Adipocyte (in vitro differentiated cells): ENCODE results near the gene SAXO1.

Experiments
- DNase-seq: peaks from one replicate; pipeline ENCODE4 v3.0.0-alpha.2; 2015; ENCODE audit warnings: low read depth
- H3K27me3 ChIP-seq: replicated peaks from 2 replicates; pipeline ENCODE4 v1.7.0; 2013; ENCODE audit warnings: mild to moderate bottlenecking, low read length, moderate library complexity; ENCODE audit not compliant: control insufficient read depth, insufficient read depth
- H3K36me3 ChIP-seq: 2 replicates; pipeline ENCODE4 v1.7.0; 2013; ENCODE audit warnings: low read length, mild to moderate bottlenecking, moderate library complexity; ENCODE audit not compliant: control insufficient read depth, insufficient read depth, severe bottlenecking
- H3K4me1 ChIP-seq: 2 replicates; pipeline ENCODE4 v1.7.0; 2013; ENCODE audit warnings: mild to moderate bottlenecking, low read length, moderate library complexity; ENCODE audit not compliant: control insufficient read depth, insufficient read depth
- H3K4me3 ChIP-seq: 2 replicates; pipeline ENCODE4 v1.7.0; 2013; ENCODE audit warnings: mild to moderate bottlenecking, low read length, moderate library complexity
- H3K9ac ChIP-seq: 2 replicates; pipeline ENCODE4 v1.7.0; 2013; ENCODE audit warnings: mild to moderate bottlenecking, low read length, moderate library complexity
- H3K9me3 ChIP-seq: 2 replicates; pipeline ENCODE4 v1.7.0; 2013; ENCODE audit warnings: mild to moderate bottlenecking, low read length, moderate library complexity; ENCODE audit not compliant: control insufficient read depth

SAXO1 gene

DNA sequence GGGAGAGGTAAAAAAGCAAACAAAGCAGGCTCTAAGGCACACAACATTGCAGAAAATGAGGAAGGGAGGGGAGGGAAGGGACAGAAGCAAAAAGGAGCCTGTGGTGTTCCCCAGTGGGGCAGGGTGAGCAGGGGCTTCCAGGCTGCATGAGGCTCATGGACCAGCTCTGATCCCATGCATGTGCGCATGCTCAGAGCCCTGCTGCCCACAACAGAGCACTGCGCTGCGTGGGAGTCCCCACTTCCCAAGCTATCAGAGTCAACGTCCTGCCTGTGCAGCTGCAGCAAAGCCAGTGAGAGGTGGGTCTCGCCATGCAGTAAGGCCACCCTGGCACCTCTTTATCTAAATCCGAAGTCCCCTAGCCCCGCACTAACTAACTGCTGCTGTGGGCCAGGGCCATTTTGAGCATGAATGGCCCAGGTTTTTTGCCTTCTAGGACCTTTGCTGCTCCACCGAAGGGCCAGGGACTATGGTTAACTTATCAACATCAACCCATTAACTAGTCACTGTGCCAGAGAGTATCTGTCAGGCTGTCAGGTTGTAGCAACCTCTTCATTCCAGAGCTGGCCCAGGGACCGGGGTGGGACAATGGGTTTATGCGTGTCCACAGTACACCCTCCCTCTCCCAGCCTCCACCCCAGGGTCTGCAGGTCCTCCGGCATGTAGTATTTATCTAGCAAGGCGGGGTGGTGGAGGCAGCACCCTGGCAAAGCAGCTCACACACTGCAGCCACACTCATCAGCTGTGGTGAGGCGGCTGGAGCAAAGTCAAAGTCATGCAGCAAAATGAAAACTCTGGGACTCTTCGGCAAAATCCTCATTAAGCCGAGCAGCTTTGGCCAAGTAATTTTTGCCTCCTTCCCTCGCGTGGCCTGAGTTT lies 123.6 kb downstream of the SAXO1 start:
- no peak overlapping the region for H3K9ac ChIP-seq
- H3K4me3 ChIP-seq = no peak overlapping the region
- H3K4me1 ChIP-seq = peaks cover 30% of the 10 kb centered on the region
- no peak for DNase-seq
- H3K9me3 ChIP-seq = no peaks in the 10 kb centered on the region
- H3K27me3 ChIP-seq = no peaks in the 10 kb centered on the region
- H3K36me3 ChIP-seq = peaks cover 3% of the 10 kb centered on the region

DNA sequence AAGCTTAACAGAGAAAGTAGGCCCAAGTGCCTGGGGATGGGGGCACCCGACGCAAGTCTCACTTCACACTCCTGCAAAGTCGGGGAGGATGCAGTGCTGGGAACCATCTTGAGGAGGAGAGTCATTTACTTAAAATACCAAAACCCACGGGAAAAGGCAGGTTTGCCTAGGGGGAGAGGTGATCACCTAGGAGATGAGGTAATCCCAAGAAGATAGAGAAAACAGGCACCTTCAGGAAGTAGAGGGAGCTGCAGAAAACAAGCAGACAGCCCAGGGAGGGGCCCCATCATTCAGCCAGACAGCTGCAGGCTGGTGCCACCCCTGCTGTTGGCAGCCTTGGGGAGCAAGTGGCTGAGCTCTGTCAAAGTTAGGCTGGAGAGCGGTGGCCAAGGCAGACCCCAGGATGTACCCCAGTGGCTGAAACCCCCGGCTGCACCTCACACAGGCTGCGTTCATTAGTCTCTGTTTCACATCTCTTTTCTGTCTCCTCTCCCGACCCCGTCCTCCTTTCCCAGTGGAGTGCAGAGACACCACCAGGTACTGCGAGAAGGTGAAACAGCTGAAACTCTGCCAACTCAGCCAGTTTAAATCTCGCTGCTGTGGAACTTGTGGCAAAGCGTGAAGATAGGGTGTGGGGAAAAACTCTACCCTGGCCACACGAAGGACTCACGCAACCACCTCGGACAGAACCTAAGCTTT lies 124.9 kb downstream of the SAXO1 start:
- H3K9ac ChIP-seq = no peak overlapping the region
- DNase-seq = no peak
- no peaks in the 10 kb centered on the region for H3K27me3 ChIP-seq
- peaks cover 26% of the 10 kb centered on the region for H3K4me1 ChIP-seq
- H3K36me3 ChIP-seq = peaks cover 3% of the 10 kb centered on the region
- no peak overlapping the region for H3K4me3 ChIP-seq
- H3K9me3 ChIP-seq = no peaks in the 10 kb centered on the region

- H3K36me3 ChIP-seq = peaks cover 3% of the 10 kb centered on the region
- peaks cover 26% of the 10 kb centered on the region for H3K4me1 ChIP-seq
- DNase-seq = peak; percentile 56
- no peak overlapping the region for H3K4me3 ChIP-seq
- H3K9ac ChIP-seq = no peak overlapping the region
- H3K27me3 ChIP-seq = no peaks in the 10 kb centered on the region
- H3K9me3 ChIP-seq = peaks cover 5% of the 10 kb centered on the region
Observed at GRCh38 chr9:18906656-18907395, 126.2 kb downstream of the SAXO1 start.

DNA sequence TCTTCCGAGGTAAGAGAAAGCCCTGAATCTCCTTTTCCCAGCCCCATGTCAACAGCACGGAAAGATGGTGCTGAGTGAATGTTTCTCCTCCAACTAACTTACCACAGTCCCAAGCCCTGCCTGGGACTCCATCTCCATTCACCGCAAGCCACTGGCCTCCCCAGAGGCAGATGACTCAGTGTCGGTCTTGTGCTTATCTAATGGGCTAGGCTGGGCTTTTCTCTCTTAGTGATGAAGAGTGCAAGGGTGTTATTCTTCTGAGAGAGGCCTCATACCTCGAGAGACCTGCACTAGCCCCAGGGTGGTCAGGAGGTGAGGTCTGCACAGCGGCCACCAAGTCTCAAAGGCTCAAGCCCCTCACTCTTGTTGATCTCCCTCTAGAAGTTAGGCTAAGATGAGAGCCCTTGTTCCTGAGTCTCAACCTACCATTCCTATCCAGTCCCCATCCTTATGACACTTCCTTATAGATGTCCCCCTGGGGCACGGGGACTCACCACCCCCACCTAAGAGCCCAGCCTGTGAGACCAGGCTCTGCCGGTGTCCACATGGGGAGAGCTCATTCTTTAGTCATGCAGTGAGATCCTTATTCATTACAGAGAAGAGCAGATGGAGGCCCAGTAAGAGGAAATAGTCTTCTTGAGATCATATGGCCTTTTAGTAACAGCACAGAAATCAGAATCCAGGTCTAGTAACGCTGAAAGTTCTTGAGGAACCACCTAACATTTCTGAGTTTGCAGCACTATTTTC lies 127.0 kb downstream of the SAXO1 start:
- DNase-seq = no peak
- H3K4me1 ChIP-seq = peaks cover 26% of the 10 kb centered on the region
- H3K9ac ChIP-seq = no peak overlapping the region
- H3K27me3 ChIP-seq = no peaks in the 10 kb centered on the region
- H3K36me3 ChIP-seq = peaks cover 3% of the 10 kb centered on the region
- H3K4me3 ChIP-seq = no peak overlapping the region
- peaks cover 9% of the 10 kb centered on the region for H3K9me3 ChIP-seq

DNA sequence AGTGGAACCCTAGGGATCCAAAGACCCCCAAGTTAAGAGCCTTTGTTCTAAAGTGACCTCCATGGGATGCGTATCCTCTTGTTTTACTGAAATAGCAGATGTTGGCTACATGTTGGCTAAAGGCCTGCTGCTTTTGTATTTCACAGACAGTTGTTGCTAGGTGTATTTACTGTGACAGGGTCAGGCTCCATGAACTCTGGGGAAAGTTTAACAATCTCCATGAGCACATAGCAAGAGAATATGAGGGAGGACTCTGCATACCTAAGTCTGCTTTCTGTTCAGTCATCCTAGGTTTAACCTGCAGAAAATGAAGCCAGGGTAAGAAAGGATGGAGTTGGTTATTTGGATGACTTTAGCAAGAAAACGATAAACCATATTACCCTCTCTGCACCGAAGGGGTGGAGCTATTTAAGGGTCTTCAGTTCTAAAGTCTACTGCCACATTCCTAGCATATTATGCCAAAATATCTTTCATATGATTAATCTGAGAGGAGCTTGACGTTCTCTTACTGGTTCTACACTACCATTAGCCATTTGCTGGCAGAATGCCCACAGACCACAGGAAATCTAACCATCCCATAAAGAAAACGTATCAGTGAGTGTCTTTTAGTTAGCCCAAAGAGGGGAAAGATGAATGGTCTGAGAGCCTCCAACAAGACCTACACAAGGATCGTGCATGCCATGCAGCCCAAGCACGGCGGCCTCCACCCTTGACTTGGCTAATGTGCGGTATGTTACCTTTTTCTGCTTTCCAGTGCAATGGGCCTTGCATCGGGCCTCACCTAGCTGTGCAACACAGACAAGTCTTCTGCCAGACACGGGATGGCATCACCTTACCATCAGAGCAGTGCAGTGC lies 127.8 kb downstream of the SAXO1 start:
- H3K4me1 ChIP-seq = peaks cover 26% of the 10 kb centered on the region
- no peaks in the 10 kb centered on the region for H3K27me3 ChIP-seq
- H3K4me3 ChIP-seq = no peak overlapping the region
- no peak overlapping the region for H3K9ac ChIP-seq
- no peak for DNase-seq
- peaks cover 3% of the 10 kb centered on the region for H3K36me3 ChIP-seq
- H3K9me3 ChIP-seq = peaks cover 9% of the 10 kb centered on the region

DNA sequence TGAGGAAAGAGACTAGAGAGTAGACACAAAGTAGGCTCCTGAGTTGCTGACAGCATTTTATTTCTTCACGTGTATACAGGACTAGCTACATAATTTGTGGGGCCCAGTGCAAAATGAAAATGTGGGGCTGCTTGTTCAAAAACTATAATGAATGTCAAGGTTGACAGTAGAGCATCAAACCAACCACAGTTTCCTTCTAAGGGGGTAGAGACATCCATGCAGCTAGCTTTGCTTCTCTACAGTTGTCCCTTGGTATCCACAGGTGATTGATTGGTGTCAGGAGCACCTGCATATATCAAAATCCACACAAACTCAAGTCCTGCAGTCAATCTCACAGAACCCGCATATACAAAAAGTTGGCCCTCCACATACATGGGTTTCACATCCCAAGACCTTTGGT lies 129.6 kb downstream of the SAXO1 start:
- Histone ChIP-seq H3K9me3 (peaks cover 9% of the 10 kb centered on the region), H3K4me3 (no peak overlapping the region), H3K27me3 (no peaks in the 10 kb centered on the region), H3K9ac (no peak overlapping the region), H3K36me3 (peaks cover 3% of the 10 kb centered on the region), H3K4me1 (peaks cover 26% of the 10 kb centered on the region)
- DNase-seq = no peak

DNA sequence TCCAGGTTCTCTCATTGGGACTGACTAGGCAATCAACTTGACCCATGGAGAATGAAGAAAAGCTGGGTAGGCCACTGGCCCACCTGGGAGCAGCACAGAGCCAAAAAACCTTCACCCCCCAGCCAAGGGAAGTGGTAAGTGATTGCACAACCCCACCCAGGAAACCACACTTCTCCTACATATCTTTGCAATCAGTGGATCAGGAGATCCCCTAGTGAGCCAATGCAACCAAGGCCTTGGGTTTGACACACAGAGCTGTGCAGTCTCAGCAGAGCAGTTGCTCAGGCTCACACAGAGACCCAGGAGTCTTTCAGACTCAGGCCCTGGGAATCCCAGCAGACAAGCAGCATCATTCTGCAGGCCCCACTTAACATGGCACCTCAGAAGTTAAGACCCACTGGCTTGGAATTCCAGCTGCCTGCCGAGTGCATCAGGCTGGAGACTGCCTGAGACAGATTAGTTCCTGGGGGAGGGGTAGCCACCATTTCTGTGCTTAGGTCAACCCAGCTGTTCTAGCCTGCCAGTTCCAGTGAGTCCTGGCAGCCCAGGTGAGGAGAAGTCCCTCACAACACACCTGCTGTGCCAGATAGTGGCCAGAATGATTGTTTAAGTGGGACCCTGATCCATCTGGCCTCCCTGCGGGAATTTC lies 136.4 kb downstream of the SAXO1 start:
- peak overlapping the region; percentile 43 for H3K4me3 ChIP-seq
- no peaks in the 10 kb centered on the region for H3K27me3 ChIP-seq
- H3K4me1 ChIP-seq = no peaks in the 10 kb centered on the region
- H3K9ac ChIP-seq = no peak overlapping the region
- peaks cover 34% of the 10 kb centered on the region for H3K9me3 ChIP-seq
- DNase-seq = no peak
- peaks cover 45% of the 10 kb centered on the region for H3K36me3 ChIP-seq

GRCh38 chr9:18896004-18896403 lies 137.0 kb downstream of the SAXO1 start:
- no peaks in the 10 kb centered on the region for H3K27me3 ChIP-seq
- H3K36me3 ChIP-seq = peaks cover 45% of the 10 kb centered on the region
- peak overlapping the region; percentile 43 for H3K4me3 ChIP-seq
- H3K4me1 ChIP-seq = peaks cover 2% of the 10 kb centered on the region
- DNase-seq = no peak
- no peak overlapping the region for H3K9ac ChIP-seq
- H3K9me3 ChIP-seq = peaks cover 31% of the 10 kb centered on the region

DNA sequence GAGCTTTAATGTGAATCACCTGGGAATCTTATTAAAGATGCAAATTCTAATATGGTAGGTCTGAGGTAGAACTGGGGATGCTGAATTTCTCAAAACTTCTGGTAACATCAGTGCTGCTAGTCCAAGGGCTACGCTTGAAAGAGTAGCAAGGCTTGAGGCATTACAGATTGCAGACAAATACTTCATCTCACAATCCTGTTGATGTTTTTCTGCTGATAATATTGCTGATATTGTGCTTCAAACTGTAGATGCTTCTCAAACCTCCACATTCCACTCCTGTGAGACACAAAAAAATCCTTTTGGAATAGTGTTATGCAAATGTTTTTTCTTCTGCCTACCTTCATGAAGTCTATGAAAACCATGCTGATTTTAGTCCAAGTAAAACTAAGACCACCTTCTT lies 139.5 kb downstream of the SAXO1 start:
- Histone ChIP-seq H3K4me3 (no peak overlapping the region), H3K9me3 (peaks cover 31% of the 10 kb centered on the region)

GRCh38 chr9:18893046-18893445 lies 140.0 kb downstream of the SAXO1 start:
- Histone ChIP-seq H3K9ac (no peak overlapping the region), H3K36me3 (peaks cover 45% of the 10 kb centered on the region), H3K9me3 (peaks cover 31% of the 10 kb centered on the region), H3K4me1 (peaks cover 27% of the 10 kb centered on the region), H3K27me3 (no peaks in the 10 kb centered on the region), H3K4me3 (no peak overlapping the region)
- DNase-seq = no peak

More for the DNA sequence above, 139.5 kb downstream of the SAXO1 start:
- H3K9ac ChIP-seq = no peak overlapping the region
- peaks cover 45% of the 10 kb centered on the region for H3K36me3 ChIP-seq
- no peaks in the 10 kb centered on the region for H3K27me3 ChIP-seq
- DNase-seq = no peak
- H3K4me1 ChIP-seq = peaks cover 22% of the 10 kb centered on the region
